H7 (cell line): ENCODE measurements around the gene ABCC5. TPM values are rescaled to one million over a fixed set of nuclear protein-coding genes. Genes with fewer than 3 reads are reported as not detected.

Experiments used
- DNase-seq: peaks from one replicate; pipeline ENCODE4 v3.0.0; 2012
- H3K27me3 ChIP-seq: 2 replicates; pipeline ENCODE4 v1.6.0; 2011; ENCODE audit warnings: mild to moderate bottlenecking, low read length; ENCODE audit not compliant: control insufficient read depth, insufficient read depth
- H3K36me3 ChIP-seq: replicated peaks from 2 replicates; pipeline ENCODE4 v1.5.1; 2011; ENCODE audit warnings: low read length; ENCODE audit not compliant: control insufficient read depth, insufficient read depth
- H3K4me3 ChIP-seq: 2 replicates; pipeline ENCODE4 v1.5.1; 2011; ENCODE audit warnings: low read depth, mild to moderate bottlenecking, control low read depth, low read length, moderate library complexity; ENCODE audit not compliant: insufficient read depth
- total RNA-seq: library from RNA; depleted of rRNA; stranded (reverse); fragments of >200 nt; shearing (Covaris generic); gene quantifications from 2 replicates; pipeline ENCODE4 v1.2.3, GENCODE V29; 2014

ABCC5 gene
- total RNA-seq, 1 experiment from 2014 or later, result 15.7 TPM

GRCh38 chr3:184005941-184006507 is 11.7 kb downstream of the ABCC5 start:
- Histone ChIP-seq H3K4me3 (no peak overlapping the region), H3K27me3 (no peaks in the 10 kb centered on the region), H3K36me3 (no peaks in the 10 kb centered on the region)
- peak; percentile 54 for DNase-seq

- Histone ChIP-seq H3K36me3 (no peaks in the 10 kb centered on the region), H3K4me3 (no peak overlapping the region), H3K27me3 (no peaks in the 10 kb centered on the region)
- DNase-seq, result no peak
Measured at GRCh38 chr3:184004476-184004875, 13.2 kb downstream of the ABCC5 start.

- no peak for DNase-seq
- no peaks in the 10 kb centered on the region for H3K36me3 ChIP-seq
- no peaks in the 10 kb centered on the region for H3K27me3 ChIP-seq
- no peak overlapping the region for H3K4me3 ChIP-seq
Measured at GRCh38 chr3:184003187-184003967, 14.3 kb downstream of the ABCC5 start.

- no peak for DNase-seq
- Histone ChIP-seq H3K27me3 (no peaks in the 10 kb centered on the region), H3K4me3 (no peak overlapping the region), H3K36me3 (no peaks in the 10 kb centered on the region)
Measured at GRCh38 chr3:184002469-184002868, 15.2 kb downstream of the ABCC5 start.

GRCh38 chr3:184001761-184002160 is 15.9 kb downstream of the ABCC5 start:
- H3K36me3 ChIP-seq, result no peaks in the 10 kb centered on the region
- no peak overlapping the region for H3K4me3 ChIP-seq
- H3K27me3 ChIP-seq, result no peaks in the 10 kb centered on the region
- DNase-seq, result no peak

GRCh38 chr3:183991403-183991802 is 26.3 kb downstream of the ABCC5 start:
- Histone ChIP-seq H3K27me3 (no peaks in the 10 kb centered on the region), H3K36me3 (peaks cover 4% of the 10 kb centered on the region), H3K4me3 (no peak overlapping the region)
- no peak for DNase-seq

- H3K27me3 ChIP-seq, result no peaks in the 10 kb centered on the region
- no peak overlapping the region for H3K4me3 ChIP-seq
- H3K36me3 ChIP-seq, result peaks cover 4% of the 10 kb centered on the region
- no peak for DNase-seq
Measured at GRCh38 chr3:183988216-183988790, 29.4 kb downstream of the ABCC5 start.

GRCh38 chr3:183987000-183987600 is 30.6 kb downstream of the ABCC5 start:
- H3K4me3 ChIP-seq, result no peak overlapping the region
- no peaks in the 10 kb centered on the region for H3K27me3 ChIP-seq
- no peak for DNase-seq
- peaks cover 8% of the 10 kb centered on the region for H3K36me3 ChIP-seq

GRCh38 chr3:183984749-183985729 is 32.6 kb downstream of the ABCC5 start:
- peak; percentile 45 for DNase-seq
- H3K36me3 ChIP-seq, result peaks cover 9% of the 10 kb centered on the region
- no peak overlapping the region for H3K4me3 ChIP-seq
- H3K27me3 ChIP-seq, result no peaks in the 10 kb centered on the region

- Histone ChIP-seq H3K4me3 (no peak overlapping the region), H3K36me3 (peaks cover 9% of the 10 kb centered on the region), H3K27me3 (no peaks in the 10 kb centered on the region)
- no peak for DNase-seq
Measured at GRCh38 chr3:183984127-183984740, 33.5 kb downstream of the ABCC5 start.

GRCh38 chr3:183981990-183982644 is 35.6 kb downstream of the ABCC5 start:
- DNase-seq, result no peak
- peaks cover 7% of the 10 kb centered on the region for H3K36me3 ChIP-seq
- no peak overlapping the region for H3K4me3 ChIP-seq
- H3K27me3 ChIP-seq, result no peaks in the 10 kb centered on the region

- no peaks in the 10 kb centered on the region for H3K27me3 ChIP-seq
- H3K4me3 ChIP-seq, result no peak overlapping the region
- H3K36me3 ChIP-seq, result peaks cover 5% of the 10 kb centered on the region
- DNase-seq, result no peak
Measured at GRCh38 chr3:183980403-183980802, 37.3 kb downstream of the ABCC5 start.

- no peak for DNase-seq
- Histone ChIP-seq H3K4me3 (no peak overlapping the region), H3K36me3 (peaks cover 3% of the 10 kb centered on the region; the same call in 1 of the 2 replicates), H3K27me3 (no peaks in the 10 kb centered on the region)
Measured at GRCh38 chr3:183975981-183976662, 41.6 kb downstream of the ABCC5 start.
